Caco-2 (cell line): ENCODE results near the gene GOLGA2. TPM values are rescaled to one million over a fixed set of nuclear protein-coding genes. Genes with fewer than 3 reads are reported as not detected.

Experiments
- BruUV-seq: library from RNA; stranded (reverse); fragments of 400-500 nt; replicated peaks from 2 replicates; lab custom pipeline; 2021; lab: Mats Ljungman, UMichigan
- CTCF ChIA-PET: fragments of 300-600 bp; sonication (Branson Sonifier 250); formaldehyde crosslinking; loops from one replicate; lab custom pipeline; 2022; ENCODE audit warnings: antibody characterized with exemption; lab: Charles Lee
- POLR2A ChIA-PET: fragments of 300-600 bp; sonication (Branson Sonifier 250); formaldehyde crosslinking; loops from one replicate; lab custom pipeline; 2022; ENCODE audit warnings: antibody characterized with exemption; lab: Charles Lee
- DNase-seq, 2 experiments: peaks; one replicate each; pipeline versions ENCODE4 v3.0.0 to v3.0.0-alpha.2; 2020 to 2022
- H3K27me3 ChIP-seq: replicated peaks from 2 replicates; pipeline ENCODE4 v1.6.0; 2011; ENCODE audit warnings: low read length; ENCODE audit not compliant: control insufficient read depth, insufficient read depth
- H3K36me3 ChIP-seq: 2 replicates; pipeline ENCODE4 v1.5.1; 2011; ENCODE audit warnings: low read length; ENCODE audit not compliant: control insufficient read depth, insufficient read depth
- H3K4me1 ChIP-seq: fragments of 250-450 bp; sonication (Bioruptor Pico); 2 replicates; pipeline ENCODE4 v1.5.1; 2020; ENCODE audit warnings: mild to moderate bottlenecking
- H3K4me3 ChIP-seq: 2 replicates; pipeline ENCODE4 v1.5.1; 2011; ENCODE audit warnings: low read depth, mild to moderate bottlenecking, control low read depth, low read length
- H3K9me3 ChIP-seq: fragments of 250-450 bp; sonication (Bioruptor Pico); 2 replicates; pipeline ENCODE4 v1.5.1; 2020; ENCODE audit warnings: mild to moderate bottlenecking, moderate library complexity
- H3K27ac Mint-ChIP-seq: one replicate; pipeline ENCODE4 v1.8.0; 2022; ENCODE audit warnings: mixed read lengths; ENCODE audit not compliant: unreplicated experiment
- H3K27me3 Mint-ChIP-seq: one replicate; pipeline ENCODE4 v1.8.0; 2022; ENCODE audit warnings: mixed read lengths; ENCODE audit not compliant: insufficient read depth, unreplicated experiment
- H3K36me3 Mint-ChIP-seq: one replicate; pipeline ENCODE4 v1.8.0; 2022; ENCODE audit warnings: mild to moderate bottlenecking, mixed read lengths; ENCODE audit not compliant: insufficient read depth, unreplicated experiment
- H3K4me1 Mint-ChIP-seq: one replicate; pipeline ENCODE4 v1.8.0; 2022; ENCODE audit warnings: low read depth, mixed read lengths; ENCODE audit not compliant: unreplicated experiment
- H3K4me3 Mint-ChIP-seq: one replicate; pipeline ENCODE4 v1.8.0; 2022; ENCODE audit warnings: mild to moderate bottlenecking, moderate library complexity, mixed read lengths; ENCODE audit not compliant: unreplicated experiment
- H3K9me3 Mint-ChIP-seq: one replicate; pipeline ENCODE4 v1.8.0; 2022; ENCODE audit warnings: mixed read lengths; ENCODE audit not compliant: unreplicated experiment
- CTCF ChIP-seq, 2 experiments: fragments of 200-600 bp in 1 of 2; IDR thresholded peaks; 1 replicate in 1 of 2; 2 replicates in 1 of 2; pipeline versions ENCODE4 v1.5.1 to v1.8.0; 2011 to 2022; ENCODE audit warnings: antibody characterized with exemption in 1 of 2, control low read depth in 1 of 2, inconsistent platforms in 1 of 2, low read depth in 1 of 2, low read length in 1 of 2, mild to moderate bottlenecking in 1 of 2, moderate library complexity in 1 of 2; ENCODE audit not compliant: insufficient read depth in 1 of 2, severe bottlenecking in 1 of 2, unreplicated experiment in 1 of 2
- intact Hi-C: fragments of 100-400 bp; cut with micrococcal nuclease; formaldehyde crosslinking; loops from one replicate; pipeline ENCODE4 v1.10.0; 2022; ENCODE audit not compliant: unreplicated experiment
- total RNA-seq: library from RNA; stranded (reverse); gene quantifications from 2 replicates; pipeline ENCODE4 v1.2.3, GENCODE V29; 2022

The GOLGA2 gene
- total RNA-seq, 1 experiment from 2014 or later: 97.7 TPM

- Histone ChIP-seq H3K9me3 (no peaks in the 10 kb centered on the region), H3K4me3 (peak overlapping the region; percentile 83), H3K4me1 (0 out of 2 replicates have a peak, but pooled peaks cover 4% of the 10 kb centered on the region), H3K27me3 (no peaks in the 10 kb centered on the region), H3K36me3 (no peaks in the 10 kb centered on the region)
- no peak for TF ChIP-seq CTCF (IDR thresholded peaks at IDR 0.05; ENCODE audit: insufficient read depth in 1 of 2, low read depth in 1 of 2, low read length in 1 of 2, severe bottlenecking in 1 of 2, unreplicated experiment in 1 of 2)
- POLR2A ChIA-PET: no interaction called here
- no peaks in the 10 kb centered on the region for H3K9me3 Mint-ChIP-seq
- TSS peak; percentile 69 for BruUV-seq
- CTCF ChIA-PET: no interaction called here
- H3K36me3 Mint-ChIP-seq: peaks cover 30% of the 10 kb centered on the region
- H3K27me3 Mint-ChIP-seq: no peaks in the 10 kb centered on the region
- no peaks in the 10 kb centered on the region for H3K4me1 Mint-ChIP-seq
- no peak for DNase-seq
- H3K4me3 Mint-ChIP-seq: peak overlapping the region; percentile 91
- intact Hi-C loops: loop anchor here (1.0 kb wide), 1 partner anchor 19 kb away; no protein-coding TSS in a partner anchor
- H3K27ac Mint-ChIP-seq: peak overlapping the region; percentile 96
Measured at GRCh38 chr9:128321879-128322403, 46.1 kb upstream of the GOLGA2 start.

GRCh38 chr9:128321343-128321742 is 45.5 kb upstream of the GOLGA2 start:
- H3K27me3 Mint-ChIP-seq: no peaks in the 10 kb centered on the region
- TF ChIP-seq CTCF (IDR thresholded peaks at IDR 0.05; ENCODE audit: insufficient read depth in 1 of 2, low read depth in 1 of 2, low read length in 1 of 2, severe bottlenecking in 1 of 2, unreplicated experiment in 1 of 2): no peak
- intact Hi-C loops: no loop called here
- POLR2A ChIA-PET: no interaction called here
- H3K9me3 ChIP-seq: no peaks in the 10 kb centered on the region
- H3K9me3 Mint-ChIP-seq: no peaks in the 10 kb centered on the region
- peak overlapping the region; percentile 96 for H3K27ac Mint-ChIP-seq
- no peak for DNase-seq
- H3K4me3 Mint-ChIP-seq: peak overlapping the region; percentile 91
- CTCF ChIA-PET: no interaction called here
- H3K27me3 ChIP-seq: no peaks in the 10 kb centered on the region
- no peaks in the 10 kb centered on the region for H3K4me1 Mint-ChIP-seq
- peaks cover 27% of the 10 kb centered on the region for H3K36me3 Mint-ChIP-seq
- H3K4me3 ChIP-seq: peak overlapping the region; percentile 83
- H3K4me1 ChIP-seq: 0 out of 2 replicates have a peak, but pooled peaks cover 4% of the 10 kb centered on the region
- no peaks in the 10 kb centered on the region for H3K36me3 ChIP-seq
- BruUV-seq: no TSS peak

GRCh38 chr9:128317629-128318028 is 41.8 kb upstream of the GOLGA2 start:
- Mint-ChIP-seq H3K4me1 (no peaks in the 10 kb centered on the region), H3K27ac (no peak overlapping the region), H3K4me3 (no peak overlapping the region), H3K36me3 (peaks cover 24% of the 10 kb centered on the region), H3K9me3 (no peaks in the 10 kb centered on the region), H3K27me3 (no peaks in the 10 kb centered on the region)
- no TSS peak for BruUV-seq
- peaks cover 4% of the 10 kb centered on the region; the same call in 1 of the 2 replicates for H3K36me3 ChIP-seq
- ChIA-PET POLR2A (no interaction called here), CTCF (no interaction called here)
- intact Hi-C loops: no loop called here
- no peaks in the 10 kb centered on the region for H3K27me3 ChIP-seq
- no peaks in the 10 kb centered on the region for H3K4me1 ChIP-seq
- H3K9me3 ChIP-seq: no peaks in the 10 kb centered on the region
- DNase-seq: no peak
- no peak overlapping the region for H3K4me3 ChIP-seq
- TF ChIP-seq CTCF (IDR thresholded peaks at IDR 0.05; ENCODE audit: insufficient read depth in 1 of 2, low read depth in 1 of 2, low read length in 1 of 2, severe bottlenecking in 1 of 2, unreplicated experiment in 1 of 2): no peak
